Lower leg skin (tissue), 4 donors: ENCODE measurements around the gene MACROH2A2. TPM values are rescaled to one million over a fixed set of nuclear protein-coding genes. Genes with fewer than 3 reads are reported as not detected.
"Not testable (repeated sequence)": the region's sequence is repeated elsewhere in the genome, so short reads cannot be mapped to it uniquely, and the experiment has no call there.

Experiments used
- DNase-seq, 2 donors: peaks; one replicate each; pipeline ENCODE4 v3.0.0-alpha.2; 2019; ENCODE audit warnings: low spot score in 2 of 2
- H3K4me3 ChIP-seq: fragments of 200-600 bp; sonication (generic); 2 replicates; pipeline ENCODE4 v1.5.1; 2017; ENCODE audit warnings: mild to moderate bottlenecking, low read depth; ENCODE audit not compliant: poor library complexity, severe bottlenecking
- POLR2A ChIP-seq, 2 donors: fragments of 450-650 bp; IDR thresholded peaks; one replicate each; pipeline ENCODE4 v1.6.1; 2016 to 2017; ENCODE audit warnings: antibody characterized with exemption in 2 of 2, mild to moderate bottlenecking in 1 of 2, moderate library complexity in 1 of 2
- WGBS, 2 donors: methylation state at CpG; one replicate each; pipeline ENCODE4 v1.1.5; 2018; 5-methylcytosine and 5-hydroxymethylcytosine counted together
- intact Hi-C: fragments of 100-400 bp; cut with DNase I; formaldehyde crosslinking; loops from one replicate; pipeline ENCODE4 v1.15.0; 2023; ENCODE audit warnings: low total_unique reads
- total RNA-seq, 4 donors: library from RNA; depleted of rRNA; stranded (reverse); fragments of >200 nt; gene quantifications; one replicate each; pipeline ENCODE4 v1.1.0, GENCODE V29; 2016
- TF ChIP-seq, protein P1 (sequence below), 3 donors: fragments of 450-650 bp; IDR thresholded peaks; one replicate each; pipeline ENCODE4 v1.5.1; 2016; ENCODE audit warnings: antibody characterized with exemption in 3 of 3, mild to moderate bottlenecking in 3 of 3, moderate library complexity in 2 of 3

Gene MACROH2A2
- total RNA-seq, 4 donors from 2014 or later: 11.0 to 15.4 (median 12.8) TPM

DNA sequence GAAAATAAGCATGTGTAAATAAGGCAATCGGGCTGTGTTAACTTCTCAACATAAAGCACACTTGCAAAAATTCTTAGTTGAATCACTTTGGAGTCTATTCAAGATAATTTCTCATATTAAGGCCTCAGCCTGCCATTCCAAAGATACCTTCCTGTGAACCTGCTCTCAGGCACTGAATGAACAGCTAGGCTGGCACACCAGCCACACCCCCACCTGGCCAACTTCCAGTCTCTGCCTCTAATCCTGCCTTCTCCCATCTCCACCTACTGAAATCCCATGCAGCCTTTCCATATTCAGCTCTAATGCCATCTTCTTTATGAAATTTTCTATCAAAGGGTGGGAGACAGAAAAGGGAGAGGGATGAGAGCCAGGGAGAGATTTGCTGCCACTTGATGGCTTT lies 17.1 kb upstream of the MACROH2A2 start:
- WGBS, 2 donors: 54 to 65% methylated on average over 1 of the region's 1 CpG
- intact Hi-C loops: no loop called here
- no peak for TF ChIP-seq POLR2A (IDR thresholded peaks at IDR 0.05)
- H3K4me3 ChIP-seq: no peak overlapping the region
- DNase-seq: no peak

DNA sequence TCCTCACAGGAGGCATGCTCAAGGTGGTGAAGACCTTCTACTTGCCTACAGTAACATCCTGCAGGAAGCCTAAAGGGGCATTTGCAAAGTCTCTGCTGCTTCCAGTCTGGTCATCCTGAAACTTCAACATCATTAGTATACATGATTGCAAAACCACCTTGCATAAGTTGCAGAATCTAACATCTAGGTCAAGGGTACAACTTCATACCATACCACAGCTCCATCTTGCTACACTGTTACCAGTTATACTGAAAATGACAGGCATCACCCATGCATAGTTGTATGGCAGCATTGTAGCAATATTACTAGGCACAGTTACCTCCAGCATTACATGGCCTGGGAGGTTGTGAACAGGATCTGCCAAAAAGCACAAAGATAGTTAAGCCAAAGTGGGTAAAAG lies 13.7 kb upstream of the MACROH2A2 start:
- TF ChIP-seq, protein P1, sequence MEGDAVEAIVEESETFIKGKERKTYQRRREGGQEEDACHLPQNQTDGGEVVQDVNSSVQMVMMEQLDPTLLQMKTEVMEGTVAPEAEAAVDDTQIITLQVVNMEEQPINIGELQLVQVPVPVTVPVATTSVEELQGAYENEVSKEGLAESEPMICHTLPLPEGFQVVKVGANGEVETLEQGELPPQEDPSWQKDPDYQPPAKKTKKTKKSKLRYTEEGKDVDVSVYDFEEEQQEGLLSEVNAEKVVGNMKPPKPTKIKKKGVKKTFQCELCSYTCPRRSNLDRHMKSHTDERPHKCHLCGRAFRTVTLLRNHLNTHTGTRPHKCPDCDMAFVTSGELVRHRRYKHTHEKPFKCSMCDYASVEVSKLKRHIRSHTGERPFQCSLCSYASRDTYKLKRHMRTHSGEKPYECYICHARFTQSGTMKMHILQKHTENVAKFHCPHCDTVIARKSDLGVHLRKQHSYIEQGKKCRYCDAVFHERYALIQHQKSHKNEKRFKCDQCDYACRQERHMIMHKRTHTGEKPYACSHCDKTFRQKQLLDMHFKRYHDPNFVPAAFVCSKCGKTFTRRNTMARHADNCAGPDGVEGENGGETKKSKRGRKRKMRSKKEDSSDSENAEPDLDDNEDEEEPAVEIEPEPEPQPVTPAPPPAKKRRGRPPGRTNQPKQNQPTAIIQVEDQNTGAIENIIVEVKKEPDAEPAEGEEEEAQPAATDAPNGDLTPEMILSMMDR (IDR thresholded peaks at IDR 0.05): no peak
- TF ChIP-seq POLR2A (IDR thresholded peaks at IDR 0.05): no peak
- no peak overlapping the region for H3K4me3 ChIP-seq
- no peak for DNase-seq
- intact Hi-C loops: no loop called here

DNA sequence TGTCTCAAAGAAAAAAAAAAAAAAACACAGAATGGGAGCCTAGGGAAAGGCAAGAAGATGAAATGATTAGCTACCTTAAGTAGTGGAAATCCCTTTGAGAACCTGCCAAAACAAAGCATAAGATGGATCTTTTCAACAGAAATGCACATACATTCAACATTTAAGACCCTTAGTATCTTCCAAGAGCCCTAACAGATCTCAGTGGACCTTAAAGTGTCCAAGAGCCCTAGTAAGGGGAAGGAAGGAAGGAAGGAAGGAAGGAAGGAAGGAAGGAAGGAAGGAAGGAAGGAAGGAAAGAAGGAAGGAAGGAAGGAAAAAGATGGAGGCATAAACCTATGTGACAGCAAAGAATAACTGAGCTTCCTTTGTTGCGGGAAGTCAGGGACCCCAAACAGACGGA lies 11.6 kb upstream of the MACROH2A2 start:
- WGBS, 2 donors: 90 to 93% methylated on average over 2 of the region's 2 CpGs
- intact Hi-C loops: no loop called here
- no peak overlapping the region for H3K4me3 ChIP-seq
- no peak for TF ChIP-seq POLR2A (IDR thresholded peaks at IDR 0.05)
- TF ChIP-seq, protein P1 (IDR thresholded peaks at IDR 0.05): no peak
- DNase-seq: no peak

DNA sequence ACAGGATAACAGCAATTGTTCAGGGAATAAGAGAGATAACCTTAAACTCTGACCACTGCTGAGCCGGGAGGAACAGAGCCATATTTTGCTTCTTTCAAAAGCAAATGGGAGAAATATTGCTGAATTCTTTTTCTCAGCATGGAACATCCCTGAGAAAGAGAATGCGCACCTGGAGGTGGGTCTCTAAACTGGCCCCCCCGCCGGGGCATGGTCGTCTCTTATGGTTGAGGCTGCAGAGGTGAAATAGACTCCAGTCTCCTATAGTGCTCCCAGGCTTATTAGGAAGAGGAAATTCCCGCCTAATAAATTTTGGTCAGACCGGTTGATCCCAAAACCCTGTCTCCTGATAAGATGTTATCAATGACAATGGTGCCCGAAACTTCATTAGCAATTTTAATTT lies 10.9 kb upstream of the MACROH2A2 start:
- WGBS, 2 donors: 64 to 68% methylated on average over 8 of the region's 8 CpGs
- H3K4me3 ChIP-seq, intact Hi-C loops, DNase-seq: not testable (repeated sequence)

DNA sequence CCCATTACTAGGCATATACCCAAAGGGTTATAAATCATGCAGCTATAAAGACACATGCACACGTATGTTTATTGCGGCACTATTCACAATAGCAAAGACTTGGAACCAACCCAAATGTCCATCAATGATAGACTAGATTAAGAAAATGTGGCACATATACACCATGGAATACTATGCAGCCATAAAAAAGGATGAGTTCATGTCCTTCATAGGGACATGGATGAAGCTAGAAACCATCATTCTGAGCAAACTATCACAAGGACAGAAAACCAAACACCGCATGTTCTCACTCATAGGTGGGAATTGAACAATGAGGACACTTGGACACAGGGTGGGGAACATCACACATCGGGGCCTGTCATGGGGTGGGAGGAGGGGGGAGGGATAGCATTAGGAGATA lies 5.6 kb upstream of the MACROH2A2 start:
- intact Hi-C loops: not testable (repeated sequence)

GRCh38 chr10:70048030-70048723 lies 4.5 kb upstream of the MACROH2A2 start:
- 49 to 70% methylated on average over 5 of the region's 5 CpGs for WGBS, 2 donors
- intact Hi-C loops: no loop called here
- no peak for TF ChIP-seq POLR2A (IDR thresholded peaks at IDR 0.05)
- TF ChIP-seq, protein P1 (IDR thresholded peaks at IDR 0.05): no peak
- no peak overlapping the region for H3K4me3 ChIP-seq
- no peak for DNase-seq

More for the DNA sequence above, 5.6 kb upstream of the MACROH2A2 start:
- WGBS, 2 donors: 94 to 96% methylated on average over 4 of the region's 4 CpGs
- not testable (repeated sequence) for H3K4me3 ChIP-seq, DNase-seq

- TF ChIP-seq POLR2A (IDR thresholded peaks at IDR 0.05): no peak
- TF ChIP-seq, protein P1 (IDR thresholded peaks at IDR 0.05): no peak
- WGBS, 2 donors: 37 to 48% methylated on average over 6 of the region's 6 CpGs
- H3K4me3 ChIP-seq: no peak overlapping the region
- intact Hi-C loops: no loop called here
- DNase-seq: no peak
Measured at GRCh38 chr10:70051848-70052247, 798 bp upstream of the MACROH2A2 start.
